Measurements from ENCODE around the gene ZNF282. TPM values are rescaled to one million over a fixed set of nuclear protein-coding genes. Genes with fewer than 3 reads are reported as not detected.
"Not testable (repeated sequence)": the region's sequence is repeated elsewhere in the genome, so short reads cannot be mapped to it uniquely, and the experiment has no call there.

Gene ZNF282
- polyA plus RNA-seq, 1 donor from 2014 or later: 17.7 TPM

- not testable (repeated sequence) for H3K27ac ChIP-seq (ENCODE audit: low read length); H3K4me3 ChIP-seq (ENCODE audit: low read length); H3K4me2 ChIP-seq (ENCODE audit: low read length); H3K36me3 ChIP-seq (ENCODE audit: insufficient read depth, low read length); H3K9ac ChIP-seq (ENCODE audit: low read length); H3K79me2 ChIP-seq (replicated peaks; ENCODE audit: insufficient read depth, low read length); H3K9me3 ChIP-seq (ENCODE audit: low read length); H3K27me3 ChIP-seq (ENCODE audit: insufficient read depth, low read depth, low read length); H4K20me1 ChIP-seq (ENCODE audit: insufficient read depth); H2AFZ ChIP-seq (ENCODE audit: low read depth, low read length); H3K9me2 ChIP-seq (ENCODE audit: insufficient read depth, low read length); H3F3A ChIP-seq (ENCODE audit: insufficient read depth, low read length, poor library complexity, severe bottlenecking)
Observed at GRCh38 chr7:149226366-149226765, 31.0 kb downstream of the ZNF282 start.

GRCh38 chr7:149226840-149227494, 31.6 kb downstream of the ZNF282 start:
- Histone ChIP-seq H2AFZ (ENCODE audit: low read depth, low read length) (no peak overlapping the region), H3K27ac (ENCODE audit: low read length) (no peak overlapping the region), H4K20me1 (ENCODE audit: insufficient read depth) (no peaks in the 10 kb centered on the region), H3K9ac (ENCODE audit: low read length) (no peak overlapping the region), H3K79me2 (replicated peaks; ENCODE audit: insufficient read depth, low read length) (no peaks in the 10 kb centered on the region), H3K9me3 (ENCODE audit: low read length) (no peaks in the 10 kb centered on the region), H3K4me2 (ENCODE audit: low read length) (no peak overlapping the region), H3K36me3 (ENCODE audit: insufficient read depth, low read length) (no peaks in the 10 kb centered on the region), H3K27me3 (ENCODE audit: insufficient read depth, low read depth, low read length) (no peaks in the 10 kb centered on the region), H3F3A (ENCODE audit: insufficient read depth, low read length, poor library complexity, severe bottlenecking) (no peaks in the 10 kb centered on the region), H3K4me3 (ENCODE audit: low read length) (no peak overlapping the region), H3K9me2 (ENCODE audit: insufficient read depth, low read length) (no peaks in the 10 kb centered on the region)
- no peak for TF ChIP-seq TAF1 (IDR thresholded peaks at IDR 0.05; ENCODE audit: low read depth)
- TF ChIP-seq EP300 (conservative IDR thresholded peaks at IDR 0.05; ENCODE audit: poor library complexity, severe bottlenecking): no peak
- TF ChIP-seq SMC3 (conservative IDR thresholded peaks at IDR 0.05; ENCODE audit: poor library complexity): no peak
- TF ChIP-seq MXI1 (conservative IDR thresholded peaks at IDR 0.05; ENCODE audit: poor library complexity, severe bottlenecking): no peak
- TF ChIP-seq, protein P1, sequence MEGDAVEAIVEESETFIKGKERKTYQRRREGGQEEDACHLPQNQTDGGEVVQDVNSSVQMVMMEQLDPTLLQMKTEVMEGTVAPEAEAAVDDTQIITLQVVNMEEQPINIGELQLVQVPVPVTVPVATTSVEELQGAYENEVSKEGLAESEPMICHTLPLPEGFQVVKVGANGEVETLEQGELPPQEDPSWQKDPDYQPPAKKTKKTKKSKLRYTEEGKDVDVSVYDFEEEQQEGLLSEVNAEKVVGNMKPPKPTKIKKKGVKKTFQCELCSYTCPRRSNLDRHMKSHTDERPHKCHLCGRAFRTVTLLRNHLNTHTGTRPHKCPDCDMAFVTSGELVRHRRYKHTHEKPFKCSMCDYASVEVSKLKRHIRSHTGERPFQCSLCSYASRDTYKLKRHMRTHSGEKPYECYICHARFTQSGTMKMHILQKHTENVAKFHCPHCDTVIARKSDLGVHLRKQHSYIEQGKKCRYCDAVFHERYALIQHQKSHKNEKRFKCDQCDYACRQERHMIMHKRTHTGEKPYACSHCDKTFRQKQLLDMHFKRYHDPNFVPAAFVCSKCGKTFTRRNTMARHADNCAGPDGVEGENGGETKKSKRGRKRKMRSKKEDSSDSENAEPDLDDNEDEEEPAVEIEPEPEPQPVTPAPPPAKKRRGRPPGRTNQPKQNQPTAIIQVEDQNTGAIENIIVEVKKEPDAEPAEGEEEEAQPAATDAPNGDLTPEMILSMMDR (IDR thresholded peaks at IDR 0.05; ENCODE audit: poor library complexity, severe bottlenecking): no peak
- TF ChIP-seq EZH2 (IDR thresholded peaks at IDR 0.05; ENCODE audit: borderline replicate concordance, insufficient read depth, low read length, poor library complexity, severe bottlenecking): no peak
- TF ChIP-seq, protein P2, sequence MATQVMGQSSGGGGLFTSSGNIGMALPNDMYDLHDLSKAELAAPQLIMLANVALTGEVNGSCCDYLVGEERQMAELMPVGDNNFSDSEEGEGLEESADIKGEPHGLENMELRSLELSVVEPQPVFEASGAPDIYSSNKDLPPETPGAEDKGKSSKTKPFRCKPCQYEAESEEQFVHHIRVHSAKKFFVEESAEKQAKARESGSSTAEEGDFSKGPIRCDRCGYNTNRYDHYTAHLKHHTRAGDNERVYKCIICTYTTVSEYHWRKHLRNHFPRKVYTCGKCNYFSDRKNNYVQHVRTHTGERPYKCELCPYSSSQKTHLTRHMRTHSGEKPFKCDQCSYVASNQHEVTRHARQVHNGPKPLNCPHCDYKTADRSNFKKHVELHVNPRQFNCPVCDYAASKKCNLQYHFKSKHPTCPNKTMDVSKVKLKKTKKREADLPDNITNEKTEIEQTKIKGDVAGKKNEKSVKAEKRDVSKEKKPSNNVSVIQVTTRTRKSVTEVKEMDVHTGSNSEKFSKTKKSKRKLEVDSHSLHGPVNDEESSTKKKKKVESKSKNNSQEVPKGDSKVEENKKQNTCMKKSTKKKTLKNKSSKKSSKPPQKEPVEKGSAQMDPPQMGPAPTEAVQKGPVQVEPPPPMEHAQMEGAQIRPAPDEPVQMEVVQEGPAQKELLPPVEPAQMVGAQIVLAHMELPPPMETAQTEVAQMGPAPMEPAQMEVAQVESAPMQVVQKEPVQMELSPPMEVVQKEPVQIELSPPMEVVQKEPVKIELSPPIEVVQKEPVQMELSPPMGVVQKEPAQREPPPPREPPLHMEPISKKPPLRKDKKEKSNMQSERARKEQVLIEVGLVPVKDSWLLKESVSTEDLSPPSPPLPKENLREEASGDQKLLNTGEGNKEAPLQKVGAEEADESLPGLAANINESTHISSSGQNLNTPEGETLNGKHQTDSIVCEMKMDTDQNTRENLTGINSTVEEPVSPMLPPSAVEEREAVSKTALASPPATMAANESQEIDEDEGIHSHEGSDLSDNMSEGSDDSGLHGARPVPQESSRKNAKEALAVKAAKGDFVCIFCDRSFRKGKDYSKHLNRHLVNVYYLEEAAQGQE (IDR thresholded peaks at IDR 0.05; ENCODE audit: borderline replicate concordance): no peak
